NCI-H774 (cell line): Measurements from ENCODE around the gene NUP50.

Source experiments
- DNase-seq: peaks from one replicate; lab custom pipeline; 2025; lab: John Stamatoyannopoulos, UW

The NUP50 gene

DNA sequence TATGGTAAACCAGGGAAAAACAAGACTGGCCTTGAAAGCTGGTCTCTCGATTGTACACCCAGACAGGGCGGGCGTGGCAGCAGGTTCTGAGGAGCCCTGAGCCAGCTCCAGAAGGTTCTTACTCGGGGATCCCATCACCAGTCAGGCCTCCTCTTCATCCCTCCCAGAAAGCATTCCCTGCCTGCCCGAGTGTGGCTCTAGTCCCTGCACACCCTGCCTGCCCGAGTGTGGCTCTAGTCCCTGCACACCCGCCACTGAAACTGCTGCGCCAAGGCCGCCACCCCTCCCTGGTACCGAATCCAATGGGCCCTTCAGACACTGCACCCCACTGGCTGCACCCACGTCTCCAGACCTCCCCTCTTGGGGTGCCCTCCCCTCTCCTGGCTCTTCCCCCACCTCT is 46.9 kb downstream of the NUP50 start:
- DNase-seq, result no peak

- DNase-seq, result no peak
Measured at GRCh38 chr22:45210991-45211390, 47.3 kb downstream of the NUP50 start.

GRCh38 chr22:45211435-45211834 is 47.7 kb downstream of the NUP50 start:
- DNase-seq, result no peak

- DNase-seq, result no peak
Measured at GRCh38 chr22:45211848-45212247, 48.1 kb downstream of the NUP50 start.

GRCh38 chr22:45212306-45212709 is 48.6 kb downstream of the NUP50 start:
- DNase-seq, result no peak

DNA sequence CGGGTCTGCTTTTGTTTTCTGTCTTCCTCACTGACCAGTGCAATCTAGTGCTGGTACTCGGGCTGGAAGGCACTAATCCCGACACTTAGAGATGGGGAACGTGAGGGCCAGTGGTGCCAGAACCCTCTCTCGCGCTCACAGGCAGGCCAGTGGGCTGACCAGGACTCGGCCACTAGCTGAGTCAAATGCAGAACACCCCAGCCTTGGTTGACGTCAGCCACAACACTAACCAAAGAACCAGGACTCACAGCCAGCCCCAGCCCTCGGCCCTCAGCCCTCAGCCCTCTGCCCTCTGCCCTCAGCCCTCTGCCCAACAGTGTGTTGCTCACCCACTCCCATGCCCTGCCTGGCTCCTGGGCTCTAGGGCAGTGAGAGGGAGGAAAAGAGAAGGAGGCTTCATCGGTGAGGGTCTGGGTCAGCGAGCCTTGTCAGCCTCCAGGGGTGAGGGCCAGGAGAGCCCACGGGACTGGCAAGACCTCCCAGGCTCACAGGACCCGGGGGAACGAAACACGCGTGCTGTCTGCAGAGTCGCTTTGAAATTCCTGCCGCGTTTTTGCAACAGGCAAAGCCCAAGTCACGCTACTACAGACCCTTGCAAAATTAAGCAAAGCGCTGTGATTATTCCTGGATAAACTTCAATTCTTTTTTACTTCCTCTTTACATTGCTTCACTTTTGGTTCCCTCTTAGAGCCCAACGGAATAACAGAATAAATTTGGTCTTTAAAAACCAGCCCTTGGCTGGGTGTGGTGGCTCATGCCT is 49.4 kb downstream of the NUP50 start:
- no peak for DNase-seq

DNA sequence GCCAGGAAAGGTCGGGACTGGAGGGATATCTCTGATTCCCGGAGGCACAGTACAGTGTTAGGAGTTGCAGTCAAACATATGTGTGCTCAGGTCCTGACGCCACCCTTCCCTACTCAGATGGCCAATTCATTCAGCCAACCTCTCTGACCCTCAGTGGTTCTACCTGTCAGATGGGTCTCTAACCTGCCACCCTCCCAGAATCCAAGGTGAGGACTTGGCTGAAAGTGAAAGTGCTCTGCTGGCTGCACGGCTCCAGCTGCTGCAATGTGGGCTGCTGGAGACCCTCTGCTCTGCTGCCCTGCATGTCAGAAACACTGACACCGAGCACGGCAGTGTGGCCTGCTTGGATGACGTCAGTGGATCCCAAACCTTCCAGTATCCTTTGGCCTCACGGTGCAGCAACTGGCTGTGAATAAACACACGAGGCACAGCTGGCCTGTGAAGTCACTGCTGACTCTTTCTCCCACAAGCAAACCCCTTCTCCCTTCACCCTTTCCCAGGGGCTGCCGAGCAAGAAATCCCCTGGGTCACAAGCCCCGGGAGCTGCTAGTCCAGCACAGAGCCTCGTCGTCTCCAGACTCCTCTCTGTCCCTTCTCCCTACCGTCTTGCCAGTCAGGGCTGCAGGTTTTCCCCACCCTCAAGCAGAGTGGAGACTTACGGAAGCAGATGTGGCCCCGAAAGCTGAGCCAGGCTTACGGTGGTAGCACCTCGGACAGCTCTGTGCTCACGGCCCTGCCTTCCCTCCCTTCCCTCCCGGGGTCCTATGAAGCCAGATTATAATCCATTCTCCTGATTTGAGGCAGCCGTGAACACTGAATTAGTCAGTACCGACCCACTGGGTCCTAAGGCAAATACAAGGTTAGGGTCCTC is 52.6 kb downstream of the NUP50 start:
- DNase-seq, result no peak

DNA sequence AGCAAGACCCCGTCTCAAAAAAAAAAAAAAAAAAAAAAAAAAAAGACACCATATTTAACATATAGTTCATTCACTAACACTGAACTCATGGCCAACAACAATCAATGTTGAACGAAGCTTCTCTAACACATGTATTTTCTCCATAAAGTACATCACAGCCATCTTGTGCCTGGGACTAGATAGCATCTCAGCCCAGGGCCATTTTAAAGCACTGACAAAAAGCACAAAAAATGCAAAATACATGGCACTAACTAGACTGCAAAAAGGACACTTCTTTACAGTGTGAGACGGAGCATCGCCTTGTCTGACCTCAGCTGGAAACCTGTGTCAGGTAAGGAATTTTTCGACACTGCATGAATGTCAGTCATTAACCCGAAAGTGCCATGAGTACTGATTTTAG is 53.6 kb downstream of the NUP50 start:
- no peak for DNase-seq

GRCh38 chr22:45217806-45218205 is 54.1 kb downstream of the NUP50 start:
- no peak for DNase-seq

GRCh38 chr22:45218976-45219375 is 55.3 kb downstream of the NUP50 start:
- DNase-seq, result peak; percentile 13

DNA sequence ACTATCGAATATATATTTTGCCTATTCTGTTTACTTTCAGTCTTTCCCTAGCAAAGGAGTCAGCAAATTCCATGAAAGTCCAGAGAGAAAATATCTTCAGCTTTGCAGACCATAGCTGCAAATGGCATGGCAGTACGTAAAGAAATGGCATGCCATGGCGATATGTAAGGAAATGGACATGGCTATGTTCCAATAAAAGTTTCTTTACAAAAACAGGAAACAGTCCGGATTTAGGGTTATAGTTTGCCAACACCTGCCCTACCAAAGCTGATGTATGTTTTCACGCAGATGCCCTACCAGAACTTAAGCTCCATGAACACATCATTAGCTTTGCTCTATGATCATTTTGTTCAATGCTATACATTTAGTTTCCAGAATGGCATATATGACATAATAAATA is 57.5 kb downstream of the NUP50 start:
- DNase-seq, result no peak

DNA sequence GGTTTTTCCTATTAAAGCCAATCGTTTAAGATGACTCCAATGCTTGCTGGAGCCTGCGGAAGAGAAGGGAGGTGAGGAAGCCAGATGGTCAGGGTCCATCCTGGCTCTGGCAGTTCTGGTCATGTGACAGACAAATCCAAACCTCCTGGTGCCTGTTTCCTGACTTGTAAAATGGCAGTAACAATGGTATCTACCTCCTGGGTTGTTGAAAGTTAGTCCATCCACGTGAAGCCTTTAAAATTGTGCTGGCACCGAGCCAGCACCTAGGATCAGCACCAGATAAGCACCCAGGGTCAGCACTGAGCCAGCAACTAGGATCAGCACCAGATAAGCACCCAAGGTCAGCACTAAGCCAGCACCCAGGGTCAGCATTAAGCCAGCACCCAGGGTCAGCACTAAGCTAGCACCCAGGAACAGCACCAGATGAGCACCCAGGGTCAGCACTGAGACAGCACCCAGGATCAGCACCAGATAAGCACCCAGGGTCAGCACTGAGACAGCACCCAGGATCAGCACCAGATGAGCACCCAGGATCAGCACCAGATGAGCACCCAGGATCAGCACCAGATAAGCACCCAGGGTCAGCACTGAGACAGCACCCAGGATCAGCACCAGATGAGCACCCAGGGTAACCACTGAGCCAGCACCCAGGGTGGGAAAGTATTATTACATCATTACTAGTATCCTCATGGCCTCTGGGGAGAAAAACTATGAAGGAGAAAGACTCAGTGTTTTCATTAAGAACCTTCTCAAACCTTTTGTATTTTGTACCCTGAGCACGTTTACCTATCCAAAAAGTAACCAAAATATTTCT is 59.8 kb downstream of the NUP50 start:
- DNase-seq, result no peak

DNA sequence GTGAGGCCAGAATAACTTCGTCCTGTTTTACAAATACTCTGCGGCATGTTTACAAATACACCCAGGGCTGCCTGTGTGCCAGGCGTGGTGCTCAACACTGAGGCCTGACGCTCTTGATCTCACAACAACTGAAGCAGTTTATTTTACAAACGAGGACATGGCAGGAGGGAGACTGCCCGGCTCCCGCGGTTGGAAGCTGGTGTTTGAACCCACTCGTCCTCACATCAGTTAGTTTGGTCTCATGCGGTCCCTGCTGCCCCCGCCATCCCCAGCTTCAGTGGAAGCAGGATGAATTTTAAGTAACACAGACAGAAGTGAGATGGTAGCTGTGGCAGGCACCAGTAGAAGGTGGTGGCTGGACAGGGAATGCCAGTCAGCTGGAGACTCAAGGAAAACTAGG is 60.6 kb downstream of the NUP50 start:
- DNase-seq, result no peak

DNA sequence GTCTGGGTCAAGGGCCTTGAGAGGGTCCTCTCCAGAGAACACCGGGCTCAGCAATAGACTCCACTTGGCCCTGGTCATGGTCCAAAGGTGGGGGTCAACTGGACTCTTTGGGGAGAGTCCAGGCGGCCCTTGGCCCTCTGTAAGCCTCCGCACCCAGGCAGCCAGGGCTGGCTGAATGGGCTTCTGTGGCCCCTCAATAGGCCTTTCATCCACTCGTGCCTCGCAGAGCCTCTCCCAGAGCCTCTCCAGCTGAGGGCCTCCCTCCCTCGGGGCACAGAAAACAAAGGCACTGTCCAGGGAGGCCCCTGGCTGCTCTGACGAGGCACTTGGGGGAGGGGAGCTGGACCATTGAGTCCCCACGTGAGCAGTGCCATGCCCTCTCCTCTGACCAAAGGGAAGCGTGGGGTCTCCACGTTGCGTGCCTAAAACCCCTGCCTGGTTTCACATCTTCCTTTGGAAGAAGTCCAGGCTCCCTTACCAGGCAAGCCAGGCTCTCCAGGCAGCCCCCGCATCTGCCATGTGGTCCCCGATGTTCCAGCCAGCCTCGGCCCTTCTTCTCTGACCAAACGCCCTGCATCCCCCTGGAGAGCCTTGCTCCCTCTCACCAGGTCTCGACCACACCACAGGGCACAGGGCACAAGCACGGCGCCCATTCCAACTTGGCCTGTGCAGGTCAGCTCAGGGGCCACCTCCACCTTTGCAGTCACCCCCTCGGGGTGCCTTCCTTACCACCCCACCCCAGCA is 61.4 kb downstream of the NUP50 start:
- DNase-seq, result no peak

- no peak for DNase-seq
Measured at GRCh38 chr22:45225732-45226502, 62.2 kb downstream of the NUP50 start.

GRCh38 chr22:45226503-45227186 is 62.9 kb downstream of the NUP50 start:
- no peak for DNase-seq

GRCh38 chr22:45227645-45228400 is 64.1 kb downstream of the NUP50 start:
- no peak for DNase-seq

DNA sequence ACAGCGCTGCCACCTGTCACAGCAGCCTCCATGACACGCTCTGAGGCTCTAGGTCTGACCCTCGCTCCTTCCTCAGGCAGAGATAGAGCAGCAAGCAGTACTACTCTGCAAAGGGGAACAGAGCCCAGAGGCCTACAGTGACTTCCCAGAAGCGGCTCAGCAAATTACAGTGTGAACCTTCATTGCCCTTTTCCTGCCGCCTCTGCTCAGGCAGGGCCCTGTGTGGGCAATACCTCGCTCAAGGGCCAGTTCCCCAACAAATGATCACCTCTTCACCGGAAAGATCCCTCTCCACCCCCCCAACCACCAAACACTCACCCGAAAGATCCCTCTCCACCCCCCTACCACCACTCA is 64.7 kb downstream of the NUP50 start:
- DNase-seq, result no peak

DNA sequence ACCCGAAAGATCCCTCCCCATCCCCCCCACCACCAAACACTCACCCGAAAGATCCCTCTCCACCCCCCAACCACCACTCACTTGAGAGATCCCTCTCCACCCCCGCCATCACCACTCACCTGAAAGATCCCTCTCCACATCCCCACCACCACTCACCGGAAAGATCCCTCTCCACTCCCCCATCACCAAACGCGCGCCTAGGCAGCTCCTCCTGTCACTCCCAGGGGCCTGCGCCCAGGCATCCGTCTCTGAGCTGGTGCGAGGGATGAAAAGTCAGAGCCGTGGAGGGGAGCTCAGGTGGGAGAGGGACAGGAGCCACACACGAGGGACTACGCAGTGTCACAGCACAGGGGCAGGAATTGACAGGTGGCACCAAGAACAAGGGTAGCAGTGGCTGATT is 65.5 kb downstream of the NUP50 start:
- no peak for DNase-seq
